Neural crest cell (in vitro differentiated cells): ENCODE results near the gene CARD6. TPM values are rescaled to one million over a fixed set of nuclear protein-coding genes. Genes with fewer than 3 reads are reported as not detected.

Source experiments
- DNase-seq: peaks from one replicate; pipeline ENCODE4 v3.0.0; 2021; ENCODE audit warnings: low read depth, mixed read lengths, low spot score
- H3K27ac Mint-ChIP-seq: one replicate; pipeline ENCODE4 v1.8.0; 2021; ENCODE audit warnings: mild to moderate bottlenecking, mixed read lengths; ENCODE audit not compliant: unreplicated experiment
- H3K27me3 Mint-ChIP-seq: 2 replicates; pipeline ENCODE4 v1.8.0; 2021; ENCODE audit warnings: low read depth, mild to moderate bottlenecking, mixed read lengths
- H3K36me3 Mint-ChIP-seq: 2 replicates; pipeline ENCODE4 v1.8.0; 2021; ENCODE audit warnings: low read depth, mild to moderate bottlenecking, mixed read lengths
- H3K4me1 Mint-ChIP-seq: 2 replicates; pipeline ENCODE4 v1.8.0; 2021; ENCODE audit warnings: mixed read lengths
- H3K4me3 Mint-ChIP-seq: one replicate; pipeline ENCODE4 v1.8.0; 2021; ENCODE audit warnings: mild to moderate bottlenecking, mixed read lengths
- H3K9me3 Mint-ChIP-seq: 2 replicates; pipeline ENCODE4 v1.8.0; 2021; ENCODE audit warnings: mixed read lengths
- total RNA-seq: library from RNA; stranded (reverse); gene quantifications from 2 replicates; pipeline ENCODE4 v1.2.1, GENCODE V29; 2021
- TF ChIP-seq, protein P1 (sequence below): fragments of 200-600 bp; sonication (generic); conservative IDR thresholded peaks from 2 replicates; pipeline ENCODE4 v1.5.0; 2021; ENCODE audit warnings: antibody characterized with exemption, mild to moderate bottlenecking

Gene CARD6
- total RNA-seq, 1 donor from 2014 or later = not detected

GRCh38 chr5:40827188-40827977 lies 13.8 kb upstream of the CARD6 start:
- H3K36me3 Mint-ChIP-seq = peaks cover 44% of the 10 kb centered on the region
- no peak overlapping the region for H3K4me3 Mint-ChIP-seq
- H3K27me3 Mint-ChIP-seq = no peaks in the 10 kb centered on the region
- H3K27ac Mint-ChIP-seq = no peak overlapping the region
- TF ChIP-seq, protein P1, sequence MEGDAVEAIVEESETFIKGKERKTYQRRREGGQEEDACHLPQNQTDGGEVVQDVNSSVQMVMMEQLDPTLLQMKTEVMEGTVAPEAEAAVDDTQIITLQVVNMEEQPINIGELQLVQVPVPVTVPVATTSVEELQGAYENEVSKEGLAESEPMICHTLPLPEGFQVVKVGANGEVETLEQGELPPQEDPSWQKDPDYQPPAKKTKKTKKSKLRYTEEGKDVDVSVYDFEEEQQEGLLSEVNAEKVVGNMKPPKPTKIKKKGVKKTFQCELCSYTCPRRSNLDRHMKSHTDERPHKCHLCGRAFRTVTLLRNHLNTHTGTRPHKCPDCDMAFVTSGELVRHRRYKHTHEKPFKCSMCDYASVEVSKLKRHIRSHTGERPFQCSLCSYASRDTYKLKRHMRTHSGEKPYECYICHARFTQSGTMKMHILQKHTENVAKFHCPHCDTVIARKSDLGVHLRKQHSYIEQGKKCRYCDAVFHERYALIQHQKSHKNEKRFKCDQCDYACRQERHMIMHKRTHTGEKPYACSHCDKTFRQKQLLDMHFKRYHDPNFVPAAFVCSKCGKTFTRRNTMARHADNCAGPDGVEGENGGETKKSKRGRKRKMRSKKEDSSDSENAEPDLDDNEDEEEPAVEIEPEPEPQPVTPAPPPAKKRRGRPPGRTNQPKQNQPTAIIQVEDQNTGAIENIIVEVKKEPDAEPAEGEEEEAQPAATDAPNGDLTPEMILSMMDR = no peak
- peaks cover 29% of the 10 kb centered on the region for H3K4me1 Mint-ChIP-seq
- DNase-seq = no peak
- no peaks in the 10 kb centered on the region for H3K9me3 Mint-ChIP-seq

GRCh38 chr5:40828021-40828631 lies 13.0 kb upstream of the CARD6 start:
- peaks cover 51% of the 10 kb centered on the region for H3K36me3 Mint-ChIP-seq

DNA sequence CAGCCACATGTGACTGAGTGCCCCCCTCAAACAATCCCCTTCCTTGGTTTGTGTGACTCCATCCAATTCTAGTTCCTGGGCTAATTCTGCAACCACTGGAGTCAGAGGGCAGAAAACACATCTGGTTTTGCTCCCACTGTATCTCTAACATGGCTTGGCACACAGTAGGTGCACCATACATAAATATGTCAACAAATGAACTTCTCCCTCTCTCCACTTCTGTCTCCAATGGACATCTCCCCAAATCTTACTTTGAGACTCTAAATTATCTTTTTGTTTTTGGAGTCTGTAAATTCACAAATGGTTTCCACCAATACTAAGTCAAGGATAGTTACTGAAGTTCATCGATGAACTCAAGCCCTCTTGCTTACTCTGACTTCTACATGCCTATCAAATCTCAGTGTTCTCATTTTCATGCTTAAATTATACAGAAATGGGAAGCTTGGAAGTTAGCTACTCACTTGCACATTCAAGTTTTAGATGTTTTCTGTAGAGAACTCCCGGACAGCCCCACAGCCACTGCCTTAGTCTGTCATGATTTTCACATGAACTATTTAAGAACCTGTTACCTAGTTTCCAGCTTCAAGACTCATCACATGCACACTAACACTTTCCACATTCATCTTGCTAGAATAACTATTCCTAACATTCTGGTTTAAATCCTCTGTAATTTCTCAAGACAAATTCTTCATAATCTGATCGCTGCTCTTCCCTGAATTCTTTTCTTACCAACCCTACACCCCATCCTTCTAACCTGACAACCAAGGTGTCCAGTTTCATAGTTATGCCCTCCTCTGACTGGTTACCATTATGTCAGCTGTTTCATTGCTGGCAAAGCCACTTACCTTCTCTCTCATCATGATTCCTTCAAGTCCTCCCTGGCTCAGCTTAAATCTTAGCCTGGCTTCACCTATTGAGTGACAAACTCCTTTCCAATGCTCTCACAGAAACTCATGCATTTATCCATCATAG lies 12.2 kb upstream of the CARD6 start:
- Mint-ChIP-seq H3K27ac (no peak overlapping the region), H3K9me3 (no peaks in the 10 kb centered on the region), H3K27me3 (no peaks in the 10 kb centered on the region), H3K36me3 (peaks cover 55% of the 10 kb centered on the region), H3K4me3 (peak overlapping the region; percentile 50), H3K4me1 (peaks cover 45% of the 10 kb centered on the region)
- DNase-seq = no peak
- TF ChIP-seq, protein P1 = no peak

More at GRCh38 chr5:40828021-40828631, 13.0 kb upstream of the CARD6 start:
- Mint-ChIP-seq H3K9me3 (no peaks in the 10 kb centered on the region), H3K4me3 (peak overlapping the region; percentile 2), H3K4me1 (peaks cover 37% of the 10 kb centered on the region), H3K27ac (no peak overlapping the region), H3K27me3 (no peaks in the 10 kb centered on the region)
- TF ChIP-seq, protein P1 = no peak
- DNase-seq = no peak

DNA sequence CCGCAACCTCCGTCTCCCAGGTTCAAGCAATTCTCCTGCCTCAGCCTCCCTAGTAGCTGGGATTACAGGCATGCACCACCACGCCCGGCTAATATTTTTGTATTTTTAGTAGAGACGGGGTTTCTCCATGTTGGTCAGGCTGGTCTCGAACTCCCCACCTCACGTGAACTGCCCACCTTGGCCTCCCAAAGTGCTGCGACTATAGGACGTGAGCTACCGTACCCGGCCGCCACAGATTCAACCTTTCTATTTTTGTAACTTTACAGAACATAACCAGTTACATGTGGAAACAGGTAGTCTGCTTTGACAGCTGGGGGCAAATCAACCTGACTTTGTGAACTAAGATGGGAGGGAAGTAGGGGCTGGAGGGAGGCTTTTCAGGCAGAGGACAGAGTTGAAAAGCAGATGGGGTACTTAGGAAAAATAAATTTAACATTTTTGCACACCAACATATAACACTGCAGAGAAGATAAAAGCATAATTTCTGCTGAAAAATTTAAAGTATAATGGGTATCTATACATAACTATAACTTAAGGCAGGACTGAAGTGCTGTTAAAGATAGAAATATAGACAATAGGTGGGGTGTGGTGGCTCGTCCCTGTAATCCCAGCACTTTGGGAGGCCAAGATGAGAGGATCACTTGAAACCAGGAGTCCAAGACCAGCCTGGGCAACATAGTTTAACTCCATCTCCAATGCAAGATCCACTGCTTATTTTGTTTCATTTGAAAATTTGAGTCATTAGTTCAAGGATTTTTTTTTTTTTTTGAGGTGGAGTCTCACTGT lies 11.2 kb upstream of the CARD6 start:
- peaks cover 1% of the 10 kb centered on the region for H3K27me3 Mint-ChIP-seq
- H3K36me3 Mint-ChIP-seq = peaks cover 65% of the 10 kb centered on the region
- TF ChIP-seq, protein P1 = no peak
- H3K4me3 Mint-ChIP-seq = peak overlapping the region; percentile 39
- no peaks in the 10 kb centered on the region for H3K9me3 Mint-ChIP-seq
- H3K27ac Mint-ChIP-seq = no peak overlapping the region
- no peak for DNase-seq
- peaks cover 53% of the 10 kb centered on the region for H3K4me1 Mint-ChIP-seq
